A549 (cell line): ENCODE results near the gene PLCXD3.

Experiments
- CTCF ChIP-seq: fragments of >200 bp; sonication (Bioruptor Twin); formaldehyde crosslinking; IDR thresholded peaks from 3 replicates; pipeline ENCODE4 v1.5.1; 2016
- EHMT2 ChIP-seq: fragments of 200-600 bp; sonication (generic); IDR thresholded peaks from 2 replicates; pipeline ENCODE4 v1.6.1; 2016; ENCODE audit warnings: antibody characterized with exemption, low read depth, mild to moderate bottlenecking, moderate library complexity
- EP300 ChIP-seq, 2 experiments: fragments of >200 bp; sonication (Bioruptor Twin); formaldehyde crosslinking; IDR thresholded peaks; 2 replicates in 1 of 2; 3 replicates in 1 of 2; pipeline ENCODE4 v1.6.1; 2016 to 2017
- MAX ChIP-seq: IDR thresholded peaks from 2 replicates; pipeline ENCODE4 v1.6.1; 2012
- RAD21 ChIP-seq, 2 experiments: fragments of >200 bp in 1 of 2; sonication (Bioruptor Twin) in 1 of 2; formaldehyde crosslinking in 1 of 2; IDR thresholded peaks in 1 of 2; conservative IDR thresholded peaks in 1 of 2; 2 replicates in 1 of 2; 3 replicates in 1 of 2; pipeline ENCODE4 v1.6.1; 2012 to 2018; ENCODE audit warnings: inconsistent platforms in 1 of 2
- RNF2 ChIP-seq: fragments of 200-600 bp; sonication (generic); IDR thresholded peaks from 2 replicates; pipeline ENCODE4 v1.6.1; 2016; ENCODE audit warnings: low read depth, mild to moderate bottlenecking, antibody characterized with exemption, moderate library complexity, borderline replicate concordance
- USF2 ChIP-seq: fragments of 450-650 bp; IDR thresholded peaks from 2 replicates; pipeline ENCODE4 v1.6.1; 2014; ENCODE audit warnings: antibody characterized with exemption

GRCh38 chr5:41268894-41269293 lies 241.5 kb downstream of the PLCXD3 start:
- no peak for TF ChIP-seq CTCF
- TF ChIP-seq RNF2: no peak
- no peak for TF ChIP-seq RAD21 (conservative IDR thresholded peaks at IDR 0.05 in 1 of 2, IDR thresholded peaks at IDR 0.05 in 1 of 2)
- no peak for TF ChIP-seq EHMT2
- TF ChIP-seq MAX: no peak
- no peak for TF ChIP-seq EP300 (IDR thresholded peaks at IDR 0.05)
- no peak for TF ChIP-seq USF2
